Measurements from ENCODE around the gene UFSP1. TPM values are rescaled to one million over a fixed set of nuclear protein-coding genes. Genes with fewer than 3 reads are reported as not detected.

The UFSP1 gene
- total and polyA plus RNA-seq, 10 of the 15 experiments (the other 5 are each of a cell fraction or from before 2014, with no cell fraction given): 0.14 to 10.6 (median 2.8) TPM

- peak overlapping the region; percentile 91; the same call in 1 of the 2 replicates for H3K4me3 ChIP-seq
- H3K36me3 ChIP-seq (ENCODE audit: control insufficient read depth in 2 of 2, insufficient read depth in 2 of 2, low read length in 1 of 2): no peaks in the 10 kb centered on the region
- H3K4me2 ChIP-seq (ENCODE audit: control insufficient read depth, insufficient read depth): peak overlapping the region; percentile 100
- no peaks in the 10 kb centered on the region for H4K20me1 ChIP-seq (ENCODE audit: control insufficient read depth, insufficient read depth)
- no peak overlapping the region for H3K27ac ChIP-seq (ENCODE audit: control insufficient read depth, insufficient read depth)
- H2AFZ ChIP-seq (ENCODE audit: control insufficient read depth, low read depth, low read length): no peak overlapping the region
- no TSS peak for BruUV-seq (replicated peaks)
- ChIA-PET POLR2A (interaction anchor here (0.6 to 1.7 kb wide), 6 partner anchors 21 to 878 kb away, joined by 3 to 8 read pairs (median 3); partner anchors contain the start of genes PCOLCE and SRRT), RAD21 (ENCODE audit: unreplicated experiment) (interaction anchor here (0.7 to 4.6 kb wide), 4 partner anchors 33 to 162 kb away, joined by 3 to 43 read pairs (median 4); partner anchors contain the start of gene POP7), CTCF (interaction anchor here (1.2 to 7.7 kb wide), 4 partner anchors 52 to 290 kb away, joined by 5 to 238 read pairs (median 47); partner anchors contain the start of gene POP7), SMC1A (ENCODE audit: uncharacterized antibody, unreplicated experiment) (interaction anchor here (0.9 to 3.7 kb wide), 3 partner anchors 35 to 162 kb away, joined by 4 to 17 read pairs (median 4); partner anchors contain the start of gene UFSP1)
- H3K79me2 ChIP-seq (ENCODE audit: control insufficient read depth, insufficient read depth, low read length): peaks cover 10% of the 10 kb centered on the region
- DNase-seq (ENCODE audit: low read depth, low spot score): no peak
- no peaks in the 10 kb centered on the region for H3K27me3 ChIP-seq (replicated peaks in 1 of 2; ENCODE audit: control insufficient read depth in 2 of 2, insufficient read depth in 2 of 2, low read length in 1 of 2)
- no peak for ATAC-seq
- in situ Hi-C loops (cut with MboI): loop anchor here (10.0 kb wide), 2 partner anchors 150 to 380 kb away; partner anchors contain the start of genes POP7 and TSC22D4
- intact Hi-C loops (cut with micrococcal nuclease; ENCODE audit: unreplicated experiment): no loop called here
- peaks cover 2% of the 10 kb centered on the region for H3K4me1 ChIP-seq (ENCODE audit: control insufficient read depth, insufficient read depth, low read length)
- WGBS (ENCODE audit: insufficient coverage, insufficient replicate concordance, low lambda C conversion rate, missing lambda C conversion rate): 96% methylated on average over 14 of the region's 14 CpGs
- FAIRE-seq: no peak
- no peaks in the 10 kb centered on the region for H3K9me3 ChIP-seq (replicated peaks; ENCODE audit: control insufficient read depth, insufficient read depth, low read length)
- no peak overlapping the region for H3K9ac ChIP-seq (ENCODE audit: control insufficient read depth, insufficient read depth, low read length)
- TF ChIP-seq, protein P1, sequence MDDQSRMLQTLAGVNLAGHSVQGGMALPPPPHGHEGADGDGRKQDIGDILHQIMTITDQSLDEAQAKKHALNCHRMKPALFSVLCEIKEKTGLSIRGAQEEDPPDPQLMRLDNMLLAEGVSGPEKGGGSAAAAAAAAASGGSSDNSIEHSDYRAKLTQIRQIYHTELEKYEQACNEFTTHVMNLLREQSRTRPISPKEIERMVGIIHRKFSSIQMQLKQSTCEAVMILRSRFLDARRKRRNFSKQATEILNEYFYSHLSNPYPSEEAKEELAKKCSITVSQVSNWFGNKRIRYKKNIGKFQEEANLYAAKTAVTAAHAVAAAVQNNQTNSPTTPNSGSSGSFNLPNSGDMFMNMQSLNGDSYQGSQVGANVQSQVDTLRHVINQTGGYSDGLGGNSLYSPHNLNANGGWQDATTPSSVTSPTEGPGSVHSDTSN (IDR thresholded peaks at IDR 0.05; ENCODE audit: insufficient replicate concordance, low read depth, low read length): no peak
- TF ChIP-seq MYB (IDR thresholded peaks at IDR 0.05; ENCODE audit: borderline replicate concordance, low read depth, low read length) (no peak), SUPT20H (IDR thresholded peaks at IDR 0.05; ENCODE audit: borderline replicate concordance, control insufficient read depth, low read depth, low read length) (no peak), ATF2 (IDR thresholded peaks at IDR 0.05; ENCODE audit: low read length) (no peak), IKZF2 (IDR thresholded peaks at IDR 0.05) (no peak), ZNF274 (IDR thresholded peaks at IDR 0.05; ENCODE audit: insufficient read depth, insufficient read length) (no peak), NBN (IDR thresholded peaks at IDR 0.05) (no peak), PAX5 (IDR thresholded peaks at IDR 0.05; ENCODE audit: borderline replicate concordance, low read depth, low read length) (no peak), NFIC (IDR thresholded peaks at IDR 0.05; ENCODE audit: low read depth, low read length) (no peak), ZBTB4 (CRISPR knock-in tag; IDR thresholded peaks at IDR 0.05) (no peak), ZNF384 (IDR thresholded peaks at IDR 0.05; ENCODE audit: borderline replicate concordance, low read depth, low read length) (no peak), FOXK2 (IDR thresholded peaks at IDR 0.05) (no peak)
- TF ChIP-seq, protein P2, sequence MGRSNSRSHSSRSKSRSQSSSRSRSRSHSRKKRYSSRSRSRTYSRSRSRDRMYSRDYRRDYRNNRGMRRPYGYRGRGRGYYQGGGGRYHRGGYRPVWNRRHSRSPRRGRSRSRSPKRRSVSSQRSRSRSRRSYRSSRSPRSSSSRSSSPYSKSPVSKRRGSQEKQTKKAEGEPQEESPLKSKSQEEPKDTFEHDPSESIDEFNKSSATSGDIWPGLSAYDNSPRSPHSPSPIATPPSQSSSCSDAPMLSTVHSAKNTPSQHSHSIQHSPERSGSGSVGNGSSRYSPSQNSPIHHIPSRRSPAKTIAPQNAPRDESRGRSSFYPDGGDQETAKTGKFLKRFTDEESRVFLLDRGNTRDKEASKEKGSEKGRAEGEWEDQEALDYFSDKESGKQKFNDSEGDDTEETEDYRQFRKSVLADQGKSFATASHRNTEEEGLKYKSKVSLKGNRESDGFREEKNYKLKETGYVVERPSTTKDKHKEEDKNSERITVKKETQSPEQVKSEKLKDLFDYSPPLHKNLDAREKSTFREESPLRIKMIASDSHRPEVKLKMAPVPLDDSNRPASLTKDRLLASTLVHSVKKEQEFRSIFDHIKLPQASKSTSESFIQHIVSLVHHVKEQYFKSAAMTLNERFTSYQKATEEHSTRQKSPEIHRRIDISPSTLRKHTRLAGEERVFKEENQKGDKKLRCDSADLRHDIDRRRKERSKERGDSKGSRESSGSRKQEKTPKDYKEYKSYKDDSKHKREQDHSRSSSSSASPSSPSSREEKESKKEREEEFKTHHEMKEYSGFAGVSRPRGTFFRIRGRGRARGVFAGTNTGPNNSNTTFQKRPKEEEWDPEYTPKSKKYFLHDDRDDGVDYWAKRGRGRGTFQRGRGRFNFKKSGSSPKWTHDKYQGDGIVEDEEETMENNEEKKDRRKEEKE (IDR thresholded peaks at IDR 0.05): no peak
Measured at GRCh38 chr7:100854146-100854895, 35.2 kb downstream of the UFSP1 start.
